Transverse colon (tissue), 4 donors: ENCODE measurements around the gene BLNK. TPM values are rescaled to one million over a fixed set of nuclear protein-coding genes. Genes with fewer than 3 reads are reported as not detected.

Experiments used
- DNase-seq: peaks from one replicate; pipeline ENCODE4 v3.0.0-alpha.2; 2019
- H3K27ac ChIP-seq, 4 donors: fragments of 200-600 bp; sonication (generic); 2 replicates each; pipeline ENCODE4 v1.5.1; 2016 to 2018; ENCODE audit warnings: inconsistent platforms in 4 of 4
- H3K27me3 ChIP-seq: fragments of 200-600 bp; sonication (generic); 2 replicates; pipeline ENCODE4 v1.5.1; 2017; ENCODE audit warnings: inconsistent platforms
- H3K36me3 ChIP-seq, 4 donors: fragments of 200-600 bp; sonication (generic); 2 replicates each; pipeline ENCODE4 v1.5.1; 2017 to 2019; ENCODE audit warnings: inconsistent platforms in 4 of 4
- H3K4me1 ChIP-seq, 4 donors: fragments of 200-600 bp; sonication (generic); 2 replicates each; pipeline ENCODE4 v1.5.1; 2017 to 2020; ENCODE audit warnings: inconsistent platforms in 4 of 4
- H3K4me3 ChIP-seq, 4 donors: fragments of 200-600 bp; sonication (generic); 1 replicate in 1 of 4; 2 replicates in 3 of 4; pipeline versions ENCODE4 v1.5.1 to v1.6.1; 2017 to 2019; ENCODE audit warnings: inconsistent platforms in 4 of 4
- H3K9me3 ChIP-seq, 2 donors: fragments of 200-600 bp; sonication (generic); 2 replicates each; pipeline ENCODE4 v1.5.1; 2017 to 2019; ENCODE audit warnings: inconsistent platforms in 2 of 2
- CTCF ChIP-seq, 5 experiments: fragments of 200-600 bp in 3 of 5; fragments of 450-650 bp in 2 of 5; sonication (generic) in 3 of 5; IDR thresholded peaks; 1 replicate in 2 of 5; 2 replicates in 3 of 5; pipeline ENCODE4 v1.5.1; 2016 to 2017; ENCODE audit warnings: antibody characterized with exemption in 5 of 5, inconsistent platforms in 3 of 5, mild to moderate bottlenecking in 2 of 5, moderate library complexity in 1 of 5
- EP300 ChIP-seq: sonication (generic); formaldehyde crosslinking; IDR thresholded peaks from one replicate; pipeline ENCODE4 v1.6.1; 2017; ENCODE audit warnings: antibody characterized with exemption, low read depth
- POLR2A ChIP-seq: fragments of 450-650 bp; IDR thresholded peaks from one replicate; pipeline ENCODE4 v1.6.1; 2016; ENCODE audit warnings: antibody characterized with exemption, mild to moderate bottlenecking, moderate library complexity
- POLR2AphosphoS5 ChIP-seq, 3 donors: sonication (generic); formaldehyde crosslinking; IDR thresholded peaks; one replicate each; pipeline ENCODE4 v1.6.1; 2016; ENCODE audit warnings: antibody characterized with exemption in 3 of 3
- whole genome bisulfite sequencing, 2 donors: methylation state at CpG; one replicate each; pipeline ENCODE4 v1.1.5; 2018; ENCODE audit warnings: low coverage in 1 of 2; 5-methylcytosine and 5-hydroxymethylcytosine counted together
- in situ Hi-C, 4 donors: fragments of 200-750 bp; cut with MboI; loops; one replicate each; pipeline versions ENCODE4 v1.15.0 to v1.15.1; 2017; ENCODE audit warnings: low sequenced_read_pairs in 3 of 4, low pct_ligation_motif_present in 1 of 4, low pct_unique_long_range_greater_than_20kb in 1 of 4
- intact Hi-C: fragments of 100-400 bp; cut with DNase I; formaldehyde crosslinking; loops from one replicate; pipeline ENCODE4 v1.15.1; 2023; ENCODE audit warnings: low total_unique reads
- total RNA-seq, 4 donors: library from RNA; depleted of rRNA; stranded (reverse); fragments of >200 nt; gene quantifications; one replicate each; pipeline ENCODE4 v1.1.0, GENCODE V29; 2016

BLNK gene
- total RNA-seq, 4 donors from 2014 or later: 5.6 to 21.8 (median 12.0) TPM

GRCh38 chr10:96276426-96276825 lies 5.1 kb upstream of the BLNK start:
- Histone ChIP-seq H3K4me3 (no peak overlapping the region), H3K4me1 (peaks cover 2 to 41% (median 25%) of the 10 kb centered on the region in 4 donors), H3K9me3 (no peaks in the 10 kb centered on the region), H3K27me3 (no peaks in the 10 kb centered on the region), H3K36me3 (no peaks in the 10 kb centered on the region), H3K27ac (peak overlapping the region; percentile 24 to 65 (median 46))
- 87 to 96% methylated on average over 2 to 6 of the region's 6 CpGs for WGBS, 2 donors
- DNase-seq: no peak
- TF ChIP-seq POLR2A: no peak
- no peak for TF ChIP-seq EP300
- no peak for TF ChIP-seq CTCF (IDR thresholded peaks at IDR 0.05)
- TF ChIP-seq POLR2AphosphoS5 (IDR thresholded peaks at IDR 0.05): no peak
- intact Hi-C loops: no loop called here
- in situ Hi-C loops: no loop called here

GRCh38 chr10:96275685-96276418 lies 4.5 kb upstream of the BLNK start:
- TF ChIP-seq CTCF (IDR thresholded peaks at IDR 0.05) (no peak), POLR2AphosphoS5 (IDR thresholded peaks at IDR 0.05) (no peak), EP300 (no peak), POLR2A (no peak)
- DNase-seq: peak; percentile 73
- peaks cover 2 to 47% (median 25%) of the 10 kb centered on the region in 4 donors for H3K4me1 ChIP-seq
- H3K36me3 ChIP-seq: no peaks in the 10 kb centered on the region
- WGBS, 2 donors: 65 to 100% methylated on average over 1 to 2 of the region's 2 CpGs
- H3K27me3 ChIP-seq: no peaks in the 10 kb centered on the region
- H3K27ac ChIP-seq: peak overlapping the region; percentile 29 to 65 (median 52)
- no peak overlapping the region for H3K4me3 ChIP-seq
- no peaks in the 10 kb centered on the region for H3K9me3 ChIP-seq
- intact Hi-C loops (no loop called here), in situ Hi-C loops (no loop called here)

GRCh38 chr10:96272316-96273280 lies 1.2 kb upstream of the BLNK start:
- intact Hi-C loops: no loop called here
- no peak for DNase-seq
- H3K4me3 ChIP-seq: no peak overlapping the region

More at GRCh38 chr10:96272316-96273280, 1.2 kb upstream of the BLNK start:
- H3K9me3 ChIP-seq: no peaks in the 10 kb centered on the region
- TF ChIP-seq EP300 (no peak), POLR2A (no peak), POLR2AphosphoS5 (IDR thresholded peaks at IDR 0.05) (no peak), CTCF (IDR thresholded peaks at IDR 0.05) (no peak)
- no peaks in the 10 kb centered on the region for H3K27me3 ChIP-seq
- peaks cover 6 to 73% (median 38%) of the 10 kb centered on the region in 4 donors for H3K4me1 ChIP-seq
- 56 to 88% methylated on average over 3 to 8 of the region's 8 CpGs for WGBS, 2 donors
- H3K27ac ChIP-seq: peak overlapping the region; percentile 86 to 88 (median 86)
- in situ Hi-C loops: no loop called here
- H3K36me3 ChIP-seq: no peaks in the 10 kb centered on the region
